Mucosa of descending colon (tissue), 3 donors: Measurements from ENCODE around the gene ACAA1. TPM values are rescaled to one million over a fixed set of nuclear protein-coding genes. Genes with fewer than 3 reads are reported as not detected.

Experiments
- ATAC-seq: fragments of 200-7000 bp; cut with Tn5 transposase; one replicate; pipeline ENCODE4 v1.9.1; 2020; ENCODE audit warnings: mild to moderate bottlenecking, moderate library complexity
- DNase-seq, 3 donors: peaks; one replicate each; pipeline ENCODE4 v3.0.0-alpha.2; 2020
- H3K36me3 ChIP-seq: fragments of 200-600 bp; one replicate; pipeline ENCODE4 v1.8.0; 2021; ENCODE audit warnings: low read depth, mild to moderate bottlenecking
- H3K4me1 ChIP-seq: fragments of 200-600 bp; one replicate; pipeline ENCODE4 v1.8.0; 2021; ENCODE audit warnings: low read depth, mild to moderate bottlenecking
- H3K4me3 ChIP-seq: fragments of 200-600 bp; one replicate; pipeline ENCODE4 v1.8.0; 2021; ENCODE audit warnings: mild to moderate bottlenecking
- H3K9me3 ChIP-seq: fragments of 200-600 bp; one replicate; pipeline ENCODE4 v1.8.0; 2021; ENCODE audit warnings: mild to moderate bottlenecking
- CTCF ChIP-seq: fragments of 200-600 bp; IDR thresholded peaks from one replicate; pipeline ENCODE4 v1.8.0; 2022; ENCODE audit warnings: antibody characterized with exemption, mild to moderate bottlenecking
- intact Hi-C, 2 donors: fragments of 100-400 bp; cut with DNase I in 1 of 2; cut with micrococcal nuclease in 1 of 2; formaldehyde crosslinking; loops; one replicate each; pipeline versions ENCODE4 v1.11.0 to v1.11.1; 2022; cut with DNase I, micrococcal nuclease
- total RNA-seq, 3 donors: library from RNA; stranded (reverse); fragmentation: NEBNext Ultra II Directional in 2 of 3; extraction: Animal tissue kit (Norgen Biotek cat#: 25700) in 2 of 3; gene quantifications; one replicate each; pipeline versions ENCODE4 v1.2.1 to v1.2.4, GENCODE V29; 2021 to 2023
- donor health status: DM: no; HTN: no; CAD: no; lungs with moderate emphysema.
- donor health status: DM: no; HTN: no; CAD: no.
- donor health status: DM: no; HTN: yes; CAD: no.

Gene ACAA1
- total RNA-seq, 3 donors from 2014 or later, result 102 to 201 (median 138) TPM

GRCh38 chr3:38146504-38146903 is 9.6 kb upstream of the ACAA1 start:
- Histone ChIP-seq H3K9me3 (peaks cover 9% of the 10 kb centered on the region), H3K36me3 (no peaks in the 10 kb centered on the region), H3K4me3 (no peak overlapping the region), H3K4me1 (no peaks in the 10 kb centered on the region)
- intact Hi-C loops, result no loop called here
- no peak for ATAC-seq
- no peak for DNase-seq
- no peak for TF ChIP-seq CTCF

DNA sequence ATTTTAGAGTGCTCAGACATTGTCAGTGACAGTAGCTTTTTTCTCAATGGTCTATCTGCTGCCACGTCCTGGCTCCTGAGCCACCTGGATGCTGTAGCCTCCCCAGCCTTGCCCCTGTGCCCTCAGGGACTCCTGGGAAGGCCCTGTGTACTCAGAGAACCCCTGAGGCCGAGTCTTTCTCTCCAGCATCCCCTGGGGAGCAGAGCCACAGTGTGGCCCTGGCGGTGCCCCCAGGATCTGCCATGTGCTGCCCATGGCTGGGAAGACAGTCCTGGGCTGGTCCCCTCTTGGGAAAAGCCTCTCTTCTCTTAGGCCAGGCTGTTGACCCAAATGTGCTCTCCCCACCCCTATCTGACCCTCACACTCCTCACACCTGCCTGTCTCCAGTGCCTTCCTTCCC is 6.6 kb upstream of the ACAA1 start:
- DNase-seq, result peak in 2 of 3 donors; percentile 1 to 21
- intact Hi-C loops, result no loop called here
- H3K4me1 ChIP-seq, result peaks cover 9% of the 10 kb centered on the region
- no peak overlapping the region for H3K4me3 ChIP-seq
- no peak for ATAC-seq
- H3K9me3 ChIP-seq, result peaks cover 9% of the 10 kb centered on the region
- no peak for TF ChIP-seq CTCF
- no peaks in the 10 kb centered on the region for H3K36me3 ChIP-seq

GRCh38 chr3:38142959-38143358 is 6.0 kb upstream of the ACAA1 start:
- Histone ChIP-seq H3K4me1 (peaks cover 9% of the 10 kb centered on the region), H3K9me3 (peaks cover 9% of the 10 kb centered on the region), H3K36me3 (no peaks in the 10 kb centered on the region), H3K4me3 (no peak overlapping the region)
- no peak for ATAC-seq
- peak in 1 of 3 donors; percentile 0 for DNase-seq
- no peak for TF ChIP-seq CTCF
- intact Hi-C loops, result no loop called here

DNA sequence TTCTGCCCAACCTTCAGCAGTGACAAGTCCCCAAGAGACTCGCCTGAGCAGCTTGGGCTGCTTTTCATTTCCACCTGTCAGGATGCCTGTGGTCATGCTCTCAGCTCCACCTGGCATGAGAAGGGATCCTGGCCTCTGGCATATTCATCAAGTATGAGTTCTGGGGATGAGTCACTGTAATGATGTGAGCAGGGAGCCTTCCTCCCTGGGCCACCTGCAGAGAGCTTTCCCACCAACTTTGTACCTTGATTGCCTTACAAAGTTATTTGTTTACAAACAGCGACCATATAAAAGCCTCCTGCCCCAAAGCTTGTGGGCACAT is 5.0 kb upstream of the ACAA1 start:
- peaks cover 3% of the 10 kb centered on the region for H3K9me3 ChIP-seq
- DNase-seq (peak in 1 of 3 donors; percentile 1), ATAC-seq (no peak)
- peaks cover 9% of the 10 kb centered on the region for H3K4me1 ChIP-seq
- intact Hi-C loops, result no loop called here
- H3K4me3 ChIP-seq, result no peak overlapping the region
- TF ChIP-seq CTCF, result no peak
- no peaks in the 10 kb centered on the region for H3K36me3 ChIP-seq

DNA sequence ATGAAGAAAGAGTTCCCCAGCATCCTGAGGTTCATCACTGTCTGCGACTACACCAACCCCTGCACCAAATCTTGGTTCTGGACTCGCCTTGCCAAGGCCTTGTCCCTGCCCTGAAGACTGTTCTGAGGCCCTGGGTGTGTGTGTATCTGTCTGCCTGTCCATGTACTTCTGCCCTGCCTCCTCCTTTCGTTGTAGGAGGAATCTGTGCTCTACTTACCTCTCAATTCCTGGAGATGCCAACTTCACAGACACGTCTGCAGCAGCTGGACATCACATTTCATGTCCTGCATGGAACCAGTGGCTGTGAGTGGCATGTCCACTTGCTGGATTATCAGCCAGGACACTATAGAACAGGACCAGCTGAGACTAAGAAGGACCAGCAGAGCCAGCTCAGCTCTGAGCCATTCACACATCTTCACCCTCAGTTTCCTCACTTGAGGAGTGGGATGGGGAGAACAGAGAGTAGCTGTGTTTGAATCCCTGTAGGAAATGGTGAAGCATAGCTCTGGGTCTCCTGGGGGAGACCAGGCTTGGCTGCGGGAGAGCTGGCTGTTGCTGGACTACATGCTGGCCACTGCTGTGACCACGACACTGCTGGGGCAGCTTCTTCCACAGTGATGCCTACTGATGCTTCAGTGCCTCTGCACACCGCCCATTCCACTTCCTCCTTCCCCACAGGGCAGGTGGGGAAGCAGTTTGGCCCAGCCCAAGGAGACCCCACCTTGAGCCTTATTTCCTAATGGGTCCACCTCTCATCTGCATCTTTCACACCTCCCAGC is 4.4 kb upstream of the ACAA1 start:
- intact Hi-C loops, result no loop called here
- peaks cover 9% of the 10 kb centered on the region for H3K4me1 ChIP-seq
- no peaks in the 10 kb centered on the region for H3K9me3 ChIP-seq
- H3K4me3 ChIP-seq, result no peak overlapping the region
- ATAC-seq (no peak), DNase-seq (peak in 2 of 3 donors; percentile 1 to 48)
- no peak for TF ChIP-seq CTCF
- H3K36me3 ChIP-seq, result no peaks in the 10 kb centered on the region
